Measurements from ENCODE around the gene SNX18. TPM values are rescaled to one million over a fixed set of nuclear protein-coding genes. Genes with fewer than 3 reads are reported as not detected.

The SNX18 gene
- total and polyA plus RNA-seq, 10 of the 15 experiments (the other 5 are each of a cell fraction or from before 2014, with no cell fraction given), result 0.27 to 1.7 (median 0.47) TPM

DNA sequence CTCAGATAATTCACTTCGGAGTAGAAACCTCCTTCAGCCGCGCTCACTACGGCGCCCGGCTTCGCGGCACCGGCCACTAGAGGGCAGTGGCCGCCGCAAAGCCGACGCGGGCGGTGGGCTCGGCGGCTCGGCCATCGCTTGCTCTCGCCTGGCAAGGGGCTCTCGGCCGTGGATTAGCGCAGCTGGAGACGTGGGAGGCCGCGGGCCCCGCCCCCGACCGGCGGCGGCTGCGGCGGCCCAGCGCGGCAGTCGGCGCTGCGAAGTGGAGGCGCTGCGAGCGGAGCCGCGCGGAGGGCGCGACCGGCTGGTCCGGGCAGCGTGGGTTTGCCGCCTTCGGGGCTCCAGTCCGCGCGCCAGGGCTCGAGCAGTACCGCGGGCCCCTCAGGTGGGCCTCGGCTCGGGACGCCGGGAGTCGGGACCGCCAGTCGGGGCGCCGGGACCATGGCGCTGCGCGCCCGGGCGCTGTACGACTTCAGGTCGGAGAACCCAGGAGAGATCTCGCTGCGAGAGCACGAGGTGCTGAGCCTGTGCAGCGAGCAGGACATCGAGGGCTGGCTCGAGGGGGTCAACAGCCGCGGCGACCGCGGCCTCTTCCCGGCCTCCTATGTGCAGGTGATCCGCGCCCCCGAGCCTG is at the start of gene SNX18 (continued):
- TF ChIP-seq, protein P1, sequence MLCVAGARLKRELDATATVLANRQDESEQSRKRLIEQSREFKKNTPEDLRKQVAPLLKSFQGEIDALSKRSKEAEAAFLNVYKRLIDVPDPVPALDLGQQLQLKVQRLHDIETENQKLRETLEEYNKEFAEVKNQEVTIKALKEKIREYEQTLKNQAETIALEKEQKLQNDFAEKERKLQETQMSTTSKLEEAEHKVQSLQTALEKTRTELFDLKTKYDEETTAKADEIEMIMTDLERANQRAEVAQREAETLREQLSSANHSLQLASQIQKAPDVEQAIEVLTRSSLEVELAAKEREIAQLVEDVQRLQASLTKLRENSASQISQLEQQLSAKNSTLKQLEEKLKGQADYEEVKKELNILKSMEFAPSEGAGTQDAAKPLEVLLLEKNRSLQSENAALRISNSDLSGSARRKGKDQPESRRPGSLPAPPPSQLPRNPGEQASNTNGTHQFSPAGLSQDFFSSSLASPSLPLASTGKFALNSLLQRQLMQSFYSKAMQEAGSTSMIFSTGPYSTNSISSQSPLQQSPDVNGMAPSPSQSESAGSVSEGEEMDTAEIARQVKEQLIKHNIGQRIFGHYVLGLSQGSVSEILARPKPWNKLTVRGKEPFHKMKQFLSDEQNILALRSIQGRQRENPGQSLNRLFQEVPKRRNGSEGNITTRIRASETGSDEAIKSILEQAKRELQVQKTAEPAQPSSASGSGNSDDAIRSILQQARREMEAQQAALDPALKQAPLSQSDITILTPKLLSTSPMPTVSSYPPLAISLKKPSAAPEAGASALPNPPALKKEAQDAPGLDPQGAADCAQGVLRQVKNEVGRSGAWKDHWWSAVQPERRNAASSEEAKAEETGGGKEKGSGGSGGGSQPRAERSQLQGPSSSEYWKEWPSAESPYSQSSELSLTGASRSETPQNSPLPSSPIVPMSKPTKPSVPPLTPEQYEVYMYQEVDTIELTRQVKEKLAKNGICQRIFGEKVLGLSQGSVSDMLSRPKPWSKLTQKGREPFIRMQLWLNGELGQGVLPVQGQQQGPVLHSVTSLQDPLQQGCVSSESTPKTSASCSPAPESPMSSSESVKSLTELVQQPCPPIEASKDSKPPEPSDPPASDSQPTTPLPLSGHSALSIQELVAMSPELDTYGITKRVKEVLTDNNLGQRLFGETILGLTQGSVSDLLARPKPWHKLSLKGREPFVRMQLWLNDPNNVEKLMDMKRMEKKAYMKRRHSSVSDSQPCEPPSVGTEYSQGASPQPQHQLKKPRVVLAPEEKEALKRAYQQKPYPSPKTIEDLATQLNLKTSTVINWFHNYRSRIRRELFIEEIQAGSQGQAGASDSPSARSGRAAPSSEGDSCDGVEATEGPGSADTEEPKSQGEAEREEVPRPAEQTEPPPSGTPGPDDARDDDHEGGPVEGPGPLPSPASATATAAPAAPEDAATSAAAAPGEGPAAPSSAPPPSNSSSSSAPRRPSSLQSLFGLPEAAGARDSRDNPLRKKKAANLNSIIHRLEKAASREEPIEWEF (IDR thresholded peaks at IDR 0.05; ENCODE audit: insufficient replicate concordance, low read depth, low read length), result peak; percentile 95
- TF ChIP-seq TBL1XR1 (IDR thresholded peaks at IDR 0.05; ENCODE audit: low read depth, low read length), result no peak; the same call in 1 of the 2 replicates
- TF ChIP-seq TAF1 (IDR thresholded peaks at IDR 0.05; ENCODE audit: borderline replicate concordance, low read depth, low read length), result 0 out of 2 replicates have a peak, but pooled peaks have one; percentile 36
- TF ChIP-seq BCL11A (IDR thresholded peaks at IDR 0.05; ENCODE audit: low read depth, low read length), result no peak
- peak; percentile 43 for TF ChIP-seq SIX5 (IDR thresholded peaks at IDR 0.05; ENCODE audit: low read depth, low read length, severe bottlenecking)
- TF ChIP-seq, protein P2, sequence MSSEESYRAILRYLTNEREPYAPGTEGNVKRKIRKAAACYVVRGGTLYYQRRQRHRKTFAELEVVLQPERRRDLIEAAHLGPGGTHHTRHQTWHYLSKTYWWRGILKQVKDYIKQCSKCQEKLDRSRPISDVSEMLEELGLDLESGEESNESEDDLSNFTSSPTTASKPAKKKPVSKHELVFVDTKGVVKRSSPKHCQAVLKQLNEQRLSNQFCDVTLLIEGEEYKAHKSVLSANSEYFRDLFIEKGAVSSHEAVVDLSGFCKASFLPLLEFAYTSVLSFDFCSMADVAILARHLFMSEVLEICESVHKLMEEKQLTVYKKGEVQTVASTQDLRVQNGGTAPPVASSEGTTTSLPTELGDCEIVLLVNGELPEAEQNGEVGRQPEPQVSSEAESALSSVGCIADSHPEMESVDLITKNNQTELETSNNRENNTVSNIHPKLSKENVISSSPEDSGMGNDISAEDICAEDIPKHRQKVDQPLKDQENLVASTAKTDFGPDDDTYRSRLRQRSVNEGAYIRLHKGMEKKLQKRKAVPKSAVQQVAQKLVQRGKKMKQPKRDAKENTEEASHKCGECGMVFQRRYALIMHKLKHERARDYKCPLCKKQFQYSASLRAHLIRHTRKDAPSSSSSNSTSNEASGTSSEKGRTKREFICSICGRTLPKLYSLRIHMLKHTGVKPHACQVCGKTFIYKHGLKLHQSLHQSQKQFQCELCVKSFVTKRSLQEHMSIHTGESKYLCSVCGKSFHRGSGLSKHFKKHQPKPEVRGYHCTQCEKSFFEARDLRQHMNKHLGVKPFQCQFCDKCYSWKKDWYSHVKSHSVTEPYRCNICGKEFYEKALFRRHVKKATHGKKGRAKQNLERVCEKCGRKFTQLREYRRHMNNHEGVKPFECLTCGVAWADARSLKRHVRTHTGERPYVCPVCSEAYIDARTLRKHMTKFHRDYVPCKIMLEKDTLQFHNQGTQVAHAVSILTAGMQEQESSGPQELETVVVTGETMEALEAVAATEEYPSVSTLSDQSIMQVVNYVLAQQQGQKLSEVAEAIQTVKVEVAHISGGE (CRISPR knock-in tag; IDR thresholded peaks at IDR 0.05), result no peak
- TF ChIP-seq NR2C1 (IDR thresholded peaks at IDR 0.05), result peak; percentile 44
- peak; percentile 89 for TF ChIP-seq RELA (IDR thresholded peaks at IDR 0.05; ENCODE audit: borderline replicate concordance, partially characterized antibody)
- TF ChIP-seq ESRRA (IDR thresholded peaks at IDR 0.05; ENCODE audit: low read length), result 0 out of 2 replicates have a peak, but pooled peaks have one; percentile 37
- TF ChIP-seq SP1 (IDR thresholded peaks at IDR 0.05; ENCODE audit: low read depth, low read length), result peak; percentile 89
- TF ChIP-seq MEF2A (IDR thresholded peaks at IDR 0.05; ENCODE audit: insufficient read depth, low read depth, low read length), result peak; percentile 69; the same call in 1 of the 2 replicates
- TF ChIP-seq, protein P3, sequence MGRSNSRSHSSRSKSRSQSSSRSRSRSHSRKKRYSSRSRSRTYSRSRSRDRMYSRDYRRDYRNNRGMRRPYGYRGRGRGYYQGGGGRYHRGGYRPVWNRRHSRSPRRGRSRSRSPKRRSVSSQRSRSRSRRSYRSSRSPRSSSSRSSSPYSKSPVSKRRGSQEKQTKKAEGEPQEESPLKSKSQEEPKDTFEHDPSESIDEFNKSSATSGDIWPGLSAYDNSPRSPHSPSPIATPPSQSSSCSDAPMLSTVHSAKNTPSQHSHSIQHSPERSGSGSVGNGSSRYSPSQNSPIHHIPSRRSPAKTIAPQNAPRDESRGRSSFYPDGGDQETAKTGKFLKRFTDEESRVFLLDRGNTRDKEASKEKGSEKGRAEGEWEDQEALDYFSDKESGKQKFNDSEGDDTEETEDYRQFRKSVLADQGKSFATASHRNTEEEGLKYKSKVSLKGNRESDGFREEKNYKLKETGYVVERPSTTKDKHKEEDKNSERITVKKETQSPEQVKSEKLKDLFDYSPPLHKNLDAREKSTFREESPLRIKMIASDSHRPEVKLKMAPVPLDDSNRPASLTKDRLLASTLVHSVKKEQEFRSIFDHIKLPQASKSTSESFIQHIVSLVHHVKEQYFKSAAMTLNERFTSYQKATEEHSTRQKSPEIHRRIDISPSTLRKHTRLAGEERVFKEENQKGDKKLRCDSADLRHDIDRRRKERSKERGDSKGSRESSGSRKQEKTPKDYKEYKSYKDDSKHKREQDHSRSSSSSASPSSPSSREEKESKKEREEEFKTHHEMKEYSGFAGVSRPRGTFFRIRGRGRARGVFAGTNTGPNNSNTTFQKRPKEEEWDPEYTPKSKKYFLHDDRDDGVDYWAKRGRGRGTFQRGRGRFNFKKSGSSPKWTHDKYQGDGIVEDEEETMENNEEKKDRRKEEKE (IDR thresholded peaks at IDR 0.05), result no peak
- 0 out of 2 replicates have a peak, but pooled peaks have one; percentile 38 for TF ChIP-seq CHD2 (IDR thresholded peaks at IDR 0.05; ENCODE audit: borderline replicate concordance, low read depth, low read length)
- TF ChIP-seq, protein P4, sequence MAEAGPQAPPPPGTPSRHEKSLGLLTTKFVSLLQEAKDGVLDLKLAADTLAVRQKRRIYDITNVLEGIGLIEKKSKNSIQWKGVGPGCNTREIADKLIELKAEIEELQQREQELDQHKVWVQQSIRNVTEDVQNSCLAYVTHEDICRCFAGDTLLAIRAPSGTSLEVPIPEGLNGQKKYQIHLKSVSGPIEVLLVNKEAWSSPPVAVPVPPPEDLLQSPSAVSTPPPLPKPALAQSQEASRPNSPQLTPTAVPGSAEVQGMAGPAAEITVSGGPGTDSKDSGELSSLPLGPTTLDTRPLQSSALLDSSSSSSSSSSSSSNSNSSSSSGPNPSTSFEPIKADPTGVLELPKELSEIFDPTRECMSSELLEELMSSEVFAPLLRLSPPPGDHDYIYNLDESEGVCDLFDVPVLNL (IDR thresholded peaks at IDR 0.05; ENCODE audit: low read depth, low read length), result 0 out of 2 replicates have a peak, but pooled peaks have one; percentile 45
- no peak for TF ChIP-seq GABPA (IDR thresholded peaks at IDR 0.05; ENCODE audit: low read depth)
- TF ChIP-seq BACH1 (IDR thresholded peaks at IDR 0.05; ENCODE audit: borderline replicate concordance), result peak; percentile 79
- no peak for TF ChIP-seq HDAC6 (IDR thresholded peaks at IDR 0.05; ENCODE audit: unreplicated experiment)
